ENCODE results near the gene MYBPHL. TPM values are rescaled to one million over a fixed set of nuclear protein-coding genes. Genes with fewer than 3 reads are reported as not detected.

The MYBPHL gene
- total and polyA plus RNA-seq, 2 of the 13 experiments (the other 11 are each of a cell fraction or from before 2014, with no cell fraction given) = 3.7 to 3.8 TPM

- TF ChIP-seq, protein P1, sequence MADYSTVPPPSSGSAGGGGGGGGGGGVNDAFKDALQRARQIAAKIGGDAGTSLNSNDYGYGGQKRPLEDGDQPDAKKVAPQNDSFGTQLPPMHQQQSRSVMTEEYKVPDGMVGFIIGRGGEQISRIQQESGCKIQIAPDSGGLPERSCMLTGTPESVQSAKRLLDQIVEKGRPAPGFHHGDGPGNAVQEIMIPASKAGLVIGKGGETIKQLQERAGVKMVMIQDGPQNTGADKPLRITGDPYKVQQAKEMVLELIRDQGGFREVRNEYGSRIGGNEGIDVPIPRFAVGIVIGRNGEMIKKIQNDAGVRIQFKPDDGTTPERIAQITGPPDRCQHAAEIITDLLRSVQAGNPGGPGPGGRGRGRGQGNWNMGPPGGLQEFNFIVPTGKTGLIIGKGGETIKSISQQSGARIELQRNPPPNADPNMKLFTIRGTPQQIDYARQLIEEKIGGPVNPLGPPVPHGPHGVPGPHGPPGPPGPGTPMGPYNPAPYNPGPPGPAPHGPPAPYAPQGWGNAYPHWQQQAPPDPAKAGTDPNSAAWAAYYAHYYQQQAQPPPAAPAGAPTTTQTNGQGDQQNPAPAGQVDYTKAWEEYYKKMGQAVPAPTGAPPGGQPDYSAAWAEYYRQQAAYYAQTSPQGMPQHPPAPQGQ (CRISPR knock-in tag; IDR thresholded peaks at IDR 0.05; ENCODE audit: borderline replicate concordance) = no peak
- TF ChIP-seq CCDC6 (CRISPR knock-in tag; IDR thresholded peaks at IDR 0.05) (0 out of 2 replicates have a peak, but pooled peaks have one; percentile 25), CHD4 (IDR thresholded peaks at IDR 0.05; ENCODE audit: borderline replicate concordance, low read length) (no peak), TCF12 (IDR thresholded peaks at IDR 0.05) (no peak), TCF12 (CRISPR knock-in tag; IDR thresholded peaks at IDR 0.05) (peak; percentile 36; the same call in 1 of the 2 replicates), ZNF317 (CRISPR knock-in tag; IDR thresholded peaks at IDR 0.05) (peak; percentile 68; the same call in 1 of the 2 replicates), DMAP1 (CRISPR knock-in tag; IDR thresholded peaks at IDR 0.05) (peak; percentile 85), CHD2 (IDR thresholded peaks at IDR 0.05; ENCODE audit: low read depth, low read length) (no peak), ZNF749 (CRISPR knock-in tag; IDR thresholded peaks at IDR 0.05; ENCODE audit: borderline replicate concordance) (0 out of 2 replicates have a peak, but pooled peaks have one; percentile 72), RCOR2 (CRISPR knock-in tag; IDR thresholded peaks at IDR 0.05) (0 out of 2 replicates have a peak, but pooled peaks have one; percentile 60), ISL2 (CRISPR knock-in tag; IDR thresholded peaks at IDR 0.05) (peak; percentile 70), ZBTB39 (CRISPR knock-in tag; IDR thresholded peaks at IDR 0.05) (no peak), ETV6 (CRISPR knock-in tag; conservative IDR thresholded peaks at IDR 0.05) (no peak)
- TF ChIP-seq, protein P2, sequence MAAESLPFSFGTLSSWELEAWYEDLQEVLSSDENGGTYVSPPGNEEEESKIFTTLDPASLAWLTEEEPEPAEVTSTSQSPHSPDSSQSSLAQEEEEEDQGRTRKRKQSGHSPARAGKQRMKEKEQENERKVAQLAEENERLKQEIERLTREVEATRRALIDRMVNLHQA (CRISPR knock-in tag; IDR thresholded peaks at IDR 0.05) = no peak
- TF ChIP-seq, protein P3, sequence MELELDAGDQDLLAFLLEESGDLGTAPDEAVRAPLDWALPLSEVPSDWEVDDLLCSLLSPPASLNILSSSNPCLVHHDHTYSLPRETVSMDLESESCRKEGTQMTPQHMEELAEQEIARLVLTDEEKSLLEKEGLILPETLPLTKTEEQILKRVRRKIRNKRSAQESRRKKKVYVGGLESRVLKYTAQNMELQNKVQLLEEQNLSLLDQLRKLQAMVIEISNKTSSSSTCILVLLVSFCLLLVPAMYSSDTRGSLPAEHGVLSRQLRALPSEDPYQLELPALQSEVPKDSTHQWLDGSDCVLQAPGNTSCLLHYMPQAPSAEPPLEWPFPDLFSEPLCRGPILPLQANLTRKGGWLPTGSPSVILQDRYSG (CRISPR knock-in tag; IDR thresholded peaks at IDR 0.05) = no peak
- TF ChIP-seq, protein P4, sequence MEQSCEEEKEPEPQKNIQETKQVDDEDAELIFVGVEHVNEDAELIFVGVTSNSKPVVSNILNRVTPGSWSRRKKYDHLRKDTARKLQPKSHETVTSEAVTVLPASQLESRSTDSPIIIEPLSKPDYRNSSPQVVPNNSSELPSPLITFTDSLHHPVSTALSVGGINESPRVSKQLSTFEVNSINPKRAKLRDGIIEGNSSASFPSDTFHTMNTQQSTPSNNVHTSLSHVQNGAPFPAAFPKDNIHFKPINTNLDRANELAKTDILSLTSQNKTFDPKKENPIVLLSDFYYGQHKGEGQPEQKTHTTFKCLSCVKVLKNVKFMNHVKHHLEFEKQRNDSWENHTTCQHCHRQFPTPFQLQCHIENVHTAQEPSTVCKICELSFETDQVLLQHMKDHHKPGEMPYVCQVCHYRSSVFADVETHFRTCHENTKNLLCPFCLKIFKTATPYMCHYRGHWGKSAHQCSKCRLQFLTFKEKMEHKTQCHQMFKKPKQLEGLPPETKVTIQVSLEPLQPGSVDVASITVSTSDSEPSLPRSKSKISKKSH (CRISPR knock-in tag; IDR thresholded peaks at IDR 0.05; ENCODE audit: borderline replicate concordance) = peak; percentile 60; the same call in 1 of the 2 replicates
- TF ChIP-seq, protein P5, sequence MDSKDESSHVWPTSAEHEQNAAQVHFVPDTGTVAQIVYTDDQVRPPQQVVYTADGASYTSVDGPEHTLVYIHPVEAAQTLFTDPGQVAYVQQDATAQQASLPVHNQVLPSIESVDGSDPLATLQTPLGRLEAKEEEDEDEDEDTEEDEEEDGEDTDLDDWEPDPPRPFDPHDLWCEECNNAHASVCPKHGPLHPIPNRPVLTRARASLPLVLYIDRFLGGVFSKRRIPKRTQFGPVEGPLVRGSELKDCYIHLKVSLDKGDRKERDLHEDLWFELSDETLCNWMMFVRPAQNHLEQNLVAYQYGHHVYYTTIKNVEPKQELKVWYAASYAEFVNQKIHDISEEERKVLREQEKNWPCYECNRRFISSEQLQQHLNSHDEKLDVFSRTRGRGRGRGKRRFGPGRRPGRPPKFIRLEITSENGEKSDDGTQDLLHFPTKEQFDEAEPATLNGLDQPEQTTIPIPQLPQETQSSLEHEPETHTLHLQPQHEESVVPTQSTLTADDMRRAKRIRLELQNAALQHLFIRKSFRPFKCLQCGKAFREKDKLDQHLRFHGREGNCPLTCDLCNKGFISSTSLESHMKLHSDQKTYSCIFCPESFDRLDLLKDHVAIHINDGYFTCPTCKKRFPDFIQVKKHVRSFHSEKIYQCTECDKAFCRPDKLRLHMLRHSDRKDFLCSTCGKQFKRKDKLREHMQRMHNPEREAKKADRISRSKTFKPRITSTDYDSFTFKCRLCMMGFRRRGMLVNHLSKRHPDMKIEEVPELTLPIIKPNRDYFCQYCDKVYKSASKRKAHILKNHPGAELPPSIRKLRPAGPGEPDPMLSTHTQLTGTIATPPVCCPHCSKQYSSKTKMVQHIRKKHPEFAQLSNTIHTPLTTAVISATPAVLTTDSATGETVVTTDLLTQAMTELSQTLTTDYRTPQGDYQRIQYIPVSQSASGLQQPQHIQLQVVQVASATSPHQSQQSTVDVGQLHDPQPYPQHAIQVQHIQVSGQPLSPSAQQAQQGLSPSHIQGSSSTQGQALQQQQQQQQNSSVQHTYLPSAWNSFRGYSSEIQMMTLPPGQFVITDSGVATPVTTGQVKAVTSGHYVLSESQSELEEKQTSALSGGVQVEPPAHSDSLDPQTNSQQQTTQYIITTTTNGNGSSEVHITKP (CRISPR knock-in tag; IDR thresholded peaks at IDR 0.05; ENCODE audit: low read depth) = peak; percentile 65; the same call in 1 of the 2 replicates
These were observed 23.7 kb downstream of the MYBPHL start, which contains the start of gene PSRC1 (continued) for GRCh38 chr1:109282952-109283747.
